Body of pancreas (tissue), 4 donors: ENCODE data around the gene PIK3C2B. TPM values are rescaled to one million over a fixed set of nuclear protein-coding genes. Genes with fewer than 3 reads are reported as not detected.

ENCODE experiments used
- ATAC-seq: fragments of 150-250 bp; one replicate; pipeline ENCODE4 v1.9.1; 2016
- DNase-seq, 4 donors: peaks; one replicate each; pipeline ENCODE4 v3.0.0-alpha.2; 2019
- H3K27ac ChIP-seq, 4 donors: fragments of 200-600 bp; sonication (generic); 1 replicate in 3 of 4; 2 replicates in 1 of 4; pipeline versions ENCODE4 v1.5.1 to v1.6.1; 2016 to 2019; ENCODE audit warnings: mild to moderate bottlenecking in 1 of 4, mixed read lengths in 1 of 4, moderate library complexity in 1 of 4
- H3K27me3 ChIP-seq, 2 donors: fragments of 200-600 bp; sonication (generic); one replicate each; pipeline ENCODE4 v1.6.0; 2016; ENCODE audit warnings: mild to moderate bottlenecking in 1 of 2
- H3K36me3 ChIP-seq, 2 donors: fragments of 200-600 bp; sonication (generic); replicated peaks in 1 of 2; 2 replicates each; pipeline ENCODE4 v1.5.1; 2016; ENCODE audit warnings: low read depth in 2 of 2; ENCODE audit not compliant: insufficient read depth in 1 of 2
- H3K4me1 ChIP-seq: fragments of 200-600 bp; sonication (generic); one replicate; pipeline ENCODE4 v1.6.0; 2016
- H3K4me3 ChIP-seq, 2 donors: fragments of 200-600 bp; sonication (generic); 1 replicate in 1 of 2; 2 replicates in 1 of 2; pipeline ENCODE4 v1.5.1; 2016 to 2019
- H3K9me3 ChIP-seq, 3 donors: fragments of 200-600 bp; sonication (generic); 1 replicate in 2 of 3; 2 replicates in 1 of 3; pipeline ENCODE4 v1.5.1; 2016
- CTCF ChIP-seq, 7 experiments: fragments of 450-650 bp in 4 of 7; fragments of 200-600 bp in 3 of 7; sonication (generic) in 3 of 7; IDR thresholded peaks; one replicate each; pipeline ENCODE4 v1.5.1; 2016 to 2019; ENCODE audit warnings: antibody characterized with exemption in 7 of 7
- POLR2A ChIP-seq, 3 donors: fragments of 450-650 bp; IDR thresholded peaks; one replicate each; pipeline ENCODE4 v1.6.1; 2016; ENCODE audit warnings: antibody characterized with exemption in 3 of 3, mild to moderate bottlenecking in 2 of 3
- WGBS, 2 donors: methylation state at CpG; one replicate each; pipeline ENCODE4 v1.1.5; 2017; 5-methylcytosine and 5-hydroxymethylcytosine counted together
- intact Hi-C: fragments of 100-400 bp; cut with DNase I; formaldehyde crosslinking; loops from one replicate; pipeline ENCODE4 v1.15.1; 2023
- total RNA-seq, 2 donors: library from RNA; depleted of rRNA; stranded (reverse); fragments of >200 nt; gene quantifications; one replicate each; pipeline ENCODE4 v1.1.0, GENCODE V29; 2016

The PIK3C2B gene
- total RNA-seq, 2 donors from 2014 or later: 11.4 to 18.1 TPM

GRCh38 chr1:204511366-204511765, 16.8 kb upstream of the PIK3C2B start:
- Histone ChIP-seq H3K27ac (no peak overlapping the region), H3K4me1 (peaks cover 14% of the 10 kb centered on the region), H3K9me3 (no peaks in the 10 kb centered on the region), H3K27me3 (no peaks in the 10 kb centered on the region), H3K4me3 (no peak overlapping the region), H3K36me3 (no peaks in the 10 kb centered on the region)
- ATAC-seq: no peak
- no peak for DNase-seq
- intact Hi-C loops: no loop called here
- TF ChIP-seq POLR2A (IDR thresholded peaks at IDR 0.05) (no peak), CTCF (IDR thresholded peaks at IDR 0.05) (no peak)

- intact Hi-C loops: no loop called here
- ATAC-seq (no peak), DNase-seq (no peak)
- no peak overlapping the region for H3K4me3 ChIP-seq
- H3K27me3 ChIP-seq: no peaks in the 10 kb centered on the region
- H3K9me3 ChIP-seq: no peaks in the 10 kb centered on the region
- 67 to 78% methylated on average over 9 of the region's 9 CpGs for WGBS, 2 donors
- no peak for TF ChIP-seq CTCF (IDR thresholded peaks at IDR 0.05)
- TF ChIP-seq POLR2A (IDR thresholded peaks at IDR 0.05): no peak
- H3K36me3 ChIP-seq: no peaks in the 10 kb centered on the region
- H3K4me1 ChIP-seq: peaks cover 26% of the 10 kb centered on the region
- H3K27ac ChIP-seq: no peak overlapping the region
These were observed 14.6 kb upstream of the PIK3C2B start for GRCh38 chr1:204509186-204509635.

- peak overlapping the region; percentile 3 to 51 for H3K4me3 ChIP-seq
- peak; percentile 8 for ATAC-seq
- H3K27ac ChIP-seq: peak overlapping the region; percentile 42 to 88 (median 74)
- no peak for DNase-seq
- no peaks in the 10 kb centered on the region for H3K9me3 ChIP-seq
- peaks cover 32% of the 10 kb centered on the region for H3K4me1 ChIP-seq
- WGBS, 2 donors: 9 to 12% methylated on average over 22 of the region's 22 CpGs
- H3K27me3 ChIP-seq: no peaks in the 10 kb centered on the region
- peak in 1 of 3 donors; percentile 38 for TF ChIP-seq POLR2A (IDR thresholded peaks at IDR 0.05)
- no peak for TF ChIP-seq CTCF (IDR thresholded peaks at IDR 0.05)
- no peaks in the 10 kb centered on the region for H3K36me3 ChIP-seq
- intact Hi-C loops: no loop called here
These were observed 12.9 kb upstream of the PIK3C2B start for GRCh38 chr1:204507317-204508105.

- TF ChIP-seq CTCF (IDR thresholded peaks at IDR 0.05): no peak
- TF ChIP-seq POLR2A (IDR thresholded peaks at IDR 0.05): no peak
- intact Hi-C loops: no loop called here
- H3K36me3 ChIP-seq: no peaks in the 10 kb centered on the region
- peak overlapping the region; percentile 42 to 88 (median 74) for H3K27ac ChIP-seq
- H3K4me1 ChIP-seq: peaks cover 32% of the 10 kb centered on the region
- WGBS, 2 donors: 1% methylated on average over 13 of the region's 13 CpGs
- peak overlapping the region; percentile 3 to 51 for H3K4me3 ChIP-seq
- H3K27me3 ChIP-seq: no peaks in the 10 kb centered on the region
- H3K9me3 ChIP-seq: no peaks in the 10 kb centered on the region
- DNase-seq: peak; percentile 87 to 93 (median 88)
- peak; percentile 81 for ATAC-seq
These were observed 12.3 kb upstream of the PIK3C2B start for GRCh38 chr1:204506969-204507316.
